ENCODE results near the gene MOB3A.

The MOB3A gene

GRCh38 chr19:2041433-2041682, 54.8 kb downstream of the MOB3A start:
- no peaks in the 10 kb centered on the region for H3K9me3 Mint-ChIP-seq
- H3K4me1 Mint-ChIP-seq, result no peaks in the 10 kb centered on the region
- TF ChIP-seq, protein P1, sequence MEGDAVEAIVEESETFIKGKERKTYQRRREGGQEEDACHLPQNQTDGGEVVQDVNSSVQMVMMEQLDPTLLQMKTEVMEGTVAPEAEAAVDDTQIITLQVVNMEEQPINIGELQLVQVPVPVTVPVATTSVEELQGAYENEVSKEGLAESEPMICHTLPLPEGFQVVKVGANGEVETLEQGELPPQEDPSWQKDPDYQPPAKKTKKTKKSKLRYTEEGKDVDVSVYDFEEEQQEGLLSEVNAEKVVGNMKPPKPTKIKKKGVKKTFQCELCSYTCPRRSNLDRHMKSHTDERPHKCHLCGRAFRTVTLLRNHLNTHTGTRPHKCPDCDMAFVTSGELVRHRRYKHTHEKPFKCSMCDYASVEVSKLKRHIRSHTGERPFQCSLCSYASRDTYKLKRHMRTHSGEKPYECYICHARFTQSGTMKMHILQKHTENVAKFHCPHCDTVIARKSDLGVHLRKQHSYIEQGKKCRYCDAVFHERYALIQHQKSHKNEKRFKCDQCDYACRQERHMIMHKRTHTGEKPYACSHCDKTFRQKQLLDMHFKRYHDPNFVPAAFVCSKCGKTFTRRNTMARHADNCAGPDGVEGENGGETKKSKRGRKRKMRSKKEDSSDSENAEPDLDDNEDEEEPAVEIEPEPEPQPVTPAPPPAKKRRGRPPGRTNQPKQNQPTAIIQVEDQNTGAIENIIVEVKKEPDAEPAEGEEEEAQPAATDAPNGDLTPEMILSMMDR (IDR thresholded peaks at IDR 0.05; ENCODE audit: unreplicated experiment in 3 of 3), result no peak

DNA sequence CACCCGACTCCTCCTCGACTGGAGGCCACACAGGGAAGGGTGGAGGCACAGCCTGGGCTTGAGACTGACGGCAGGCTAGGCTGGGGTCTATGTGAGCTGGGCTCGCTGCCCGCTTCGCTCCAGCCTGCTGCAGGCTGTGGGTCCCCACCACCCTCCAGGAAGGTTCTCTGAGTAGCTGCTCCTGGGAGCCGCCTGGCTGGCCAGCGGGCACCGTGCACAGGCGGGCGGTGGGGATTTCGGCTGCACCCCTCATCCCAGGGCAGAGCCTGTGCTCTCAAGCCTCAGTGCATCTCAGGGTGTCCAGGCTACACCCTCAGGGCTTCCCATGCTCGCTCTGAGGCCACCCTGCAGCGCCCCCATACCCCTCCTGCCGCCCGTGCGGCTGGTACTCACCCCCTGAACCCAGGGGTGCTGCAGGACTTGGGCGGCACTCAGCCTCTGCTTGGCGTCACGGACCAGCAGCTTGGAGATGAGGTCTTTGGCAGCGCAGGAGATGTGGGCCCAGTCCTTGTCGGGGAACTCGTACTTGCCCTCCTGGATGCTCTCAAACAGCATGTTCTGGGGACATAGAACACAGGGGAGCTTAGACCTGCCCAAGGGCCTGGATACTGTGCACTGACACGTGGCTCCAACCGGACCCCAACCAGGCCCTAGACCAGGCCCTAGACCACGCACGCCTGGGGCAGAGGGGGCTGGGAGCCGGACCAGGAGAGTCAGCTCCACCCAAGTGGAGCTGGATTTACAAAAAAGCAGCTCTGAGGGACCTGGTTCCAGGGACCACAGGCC, 55.3 kb downstream of the MOB3A start:
- peak overlapping the region in 1 of 3 experiments; percentile 66 for H3K4me3 Mint-ChIP-seq
- no peaks in the 10 kb centered on the region for H3K4me1 Mint-ChIP-seq
- no peaks in the 10 kb centered on the region for H3K9me3 Mint-ChIP-seq
- H3K36me3 Mint-ChIP-seq (ENCODE audit: low read depth), result peaks cover 7% of the 10 kb centered on the region
- TF ChIP-seq, protein P1 (IDR thresholded peaks at IDR 0.05; ENCODE audit: unreplicated experiment in 3 of 3), result no peak
- no peak overlapping the region for H3K27ac Mint-ChIP-seq
- H3K27me3 Mint-ChIP-seq (ENCODE audit: low read depth), result no peaks in the 10 kb centered on the region

More at GRCh38 chr19:2041433-2041682, 54.8 kb downstream of the MOB3A start:
- Mint-ChIP-seq H3K27ac (no peak overlapping the region), H3K27me3 (ENCODE audit: low read depth) (no peaks in the 10 kb centered on the region), H3K4me3 (peak overlapping the region in 1 of 3 experiments; percentile 66), H3K36me3 (ENCODE audit: low read depth) (peaks cover 7% of the 10 kb centered on the region)

DNA sequence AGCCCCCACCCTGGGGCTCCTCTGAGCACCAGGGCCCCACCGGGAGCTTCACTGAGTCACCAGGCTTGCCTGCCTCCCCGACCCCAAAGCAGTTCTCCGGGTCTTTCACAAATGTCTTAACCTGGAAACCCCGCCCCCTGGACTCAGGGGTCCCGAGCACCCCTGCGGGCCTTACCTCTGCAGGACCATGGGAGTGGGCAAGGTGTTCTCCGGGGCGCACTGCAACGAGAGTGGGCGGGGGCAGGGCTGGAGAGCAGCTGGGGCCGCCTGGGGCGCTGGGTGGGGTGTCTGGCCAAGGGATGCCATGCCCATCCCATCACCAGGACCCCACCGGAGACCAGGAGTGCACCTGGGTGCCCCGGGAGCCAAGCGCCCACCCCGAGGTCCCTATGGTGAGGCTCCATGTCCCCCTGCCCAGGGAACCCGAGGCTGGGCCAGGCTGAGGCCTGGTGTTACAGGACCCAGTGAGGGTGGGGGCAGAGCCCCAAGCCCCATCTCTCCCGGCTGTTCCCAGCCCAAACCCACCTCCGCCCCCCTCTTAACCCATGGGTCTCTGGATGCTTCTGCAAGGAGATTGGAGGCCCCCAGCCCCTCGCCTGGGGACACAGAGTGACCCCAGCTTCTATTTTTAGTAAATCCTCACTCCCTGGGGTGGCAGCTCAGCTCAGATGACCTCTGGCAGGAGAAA, 56.0 kb downstream of the MOB3A start:
- Mint-ChIP-seq H3K4me3 (no peak overlapping the region), H3K4me1 (no peaks in the 10 kb centered on the region), H3K27me3 (ENCODE audit: low read depth) (no peaks in the 10 kb centered on the region), H3K9me3 (no peaks in the 10 kb centered on the region), H3K36me3 (ENCODE audit: low read depth) (peaks cover 7% of the 10 kb centered on the region), H3K27ac (no peak overlapping the region)
- TF ChIP-seq, protein P1 (IDR thresholded peaks at IDR 0.05; ENCODE audit: unreplicated experiment in 3 of 3), result no peak

GRCh38 chr19:2039089-2039958, 56.8 kb downstream of the MOB3A start:
- TF ChIP-seq, protein P1 (IDR thresholded peaks at IDR 0.05; ENCODE audit: unreplicated experiment in 3 of 3), result no peak
- H3K27me3 Mint-ChIP-seq (ENCODE audit: low read depth), result no peaks in the 10 kb centered on the region
- H3K4me1 Mint-ChIP-seq, result no peaks in the 10 kb centered on the region
- no peak overlapping the region for H3K4me3 Mint-ChIP-seq
- no peak overlapping the region for H3K27ac Mint-ChIP-seq
- no peaks in the 10 kb centered on the region for H3K9me3 Mint-ChIP-seq
- H3K36me3 Mint-ChIP-seq (ENCODE audit: low read depth), result peaks cover 7% of the 10 kb centered on the region

- Mint-ChIP-seq H3K27me3 (ENCODE audit: low read depth) (no peaks in the 10 kb centered on the region), H3K4me3 (no peak overlapping the region), H3K36me3 (ENCODE audit: low read depth) (peaks cover 6% of the 10 kb centered on the region), H3K4me1 (no peaks in the 10 kb centered on the region), H3K27ac (no peak overlapping the region), H3K9me3 (no peaks in the 10 kb centered on the region)
- TF ChIP-seq, protein P1 (IDR thresholded peaks at IDR 0.05; ENCODE audit: unreplicated experiment in 3 of 3), result no peak
Measured at GRCh38 chr19:2038284-2039088, 57.6 kb downstream of the MOB3A start.
